GM13976 (cell line): Measurements from ENCODE around the gene ISLR.

ENCODE experiments used
- DNase-seq: peaks from one replicate; pipeline ENCODE4 v3.0.0; 2012; ENCODE audit warnings: low spot score
- CTCF ChIP-seq: IDR thresholded peaks from 2 replicates; pipeline ENCODE4 v1.5.1; 2012; ENCODE audit warnings: borderline replicate concordance, mild to moderate bottlenecking; ENCODE audit not compliant: insufficient read depth; ENCODE audit errors: extremely low read depth, missing control alignments, control extremely low read depth
- in situ Hi-C: fragments of 300-500 bp; cut with MboI; formaldehyde crosslinking; loops from one replicate; pipeline ENCODE4 v1.12.0; 2022; ENCODE audit warnings: low sequenced_read_pairs, mixed read lengths, inconsistent platforms; ENCODE audit not compliant: unreplicated experiment

Gene ISLR

GRCh38 chr15:74208496-74208895 lies 35.0 kb downstream of the ISLR start:
- in situ Hi-C loops, result no loop called here
- no peak for TF ChIP-seq CTCF
- no peak for DNase-seq

GRCh38 chr15:74208901-74209559 lies 35.5 kb downstream of the ISLR start:
- DNase-seq, result no peak
- TF ChIP-seq CTCF, result no peak
- in situ Hi-C loops, result no loop called here

- DNase-seq, result no peak
- TF ChIP-seq CTCF, result no peak
- in situ Hi-C loops, result no loop called here
Measured at GRCh38 chr15:74209560-74209958, 36.0 kb downstream of the ISLR start.

GRCh38 chr15:74209997-74210671 lies 36.6 kb downstream of the ISLR start:
- in situ Hi-C loops, result no loop called here
- no peak for DNase-seq

GRCh38 chr15:74210729-74211128 lies 37.2 kb downstream of the ISLR start:
- in situ Hi-C loops, result no loop called here

More at GRCh38 chr15:74209997-74210671, 36.6 kb downstream of the ISLR start:
- no peak for TF ChIP-seq CTCF

GRCh38 chr15:74211656-74212055 lies 38.1 kb downstream of the ISLR start:
- DNase-seq, result no peak
- TF ChIP-seq CTCF, result no peak
- in situ Hi-C loops, result no loop called here

More at GRCh38 chr15:74210729-74211128, 37.2 kb downstream of the ISLR start:
- no peak for TF ChIP-seq CTCF
- no peak for DNase-seq
